Esophagus squamous epithelium (tissue), 5 donors: ENCODE data around the gene STK11. TPM values are rescaled to one million over a fixed set of nuclear protein-coding genes. Genes with fewer than 3 reads are reported as not detected.
A peak's percentile ranks its signal among the peaks of the same experiment; 100 is the strongest.

Experiments used
- DNase-seq: peaks from one replicate; lab custom pipeline; 2025; lab: John Stamatoyannopoulos, UW
- H3K27ac ChIP-seq, 4 donors: fragments of 200-600 bp; sonication (generic); one replicate each; pipeline ENCODE4 v1.5.1; 2016 to 2019; ENCODE audit warnings: mild to moderate bottlenecking in 1 of 4
- H3K27me3 ChIP-seq, 4 donors: fragments of 200-600 bp; sonication (generic); 1 replicate in 3 of 4; 2 replicates in 1 of 4; pipeline versions ENCODE4 v1.5.1 to v1.6.0; 2017 to 2021; ENCODE audit warnings: antibody characterized with exemption in 1 of 4
- H3K36me3 ChIP-seq, 3 donors: fragments of 200-600 bp; sonication (generic); one replicate each; pipeline ENCODE4 v1.5.1; 2016 to 2019
- H3K4me1 ChIP-seq, 3 donors: fragments of 200-600 bp; sonication (generic); one replicate each; pipeline ENCODE4 v1.5.1; 2017 to 2019
- H3K4me3 ChIP-seq, 4 donors: fragments of 200-600 bp; sonication (generic); 1 replicate in 3 of 4; 2 replicates in 1 of 4; pipeline ENCODE4 v1.5.1; 2016 to 2019; ENCODE audit warnings: mild to moderate bottlenecking in 2 of 4, moderate library complexity in 1 of 4
- H3K9me3 ChIP-seq, 3 donors: fragments of 200-600 bp; sonication (generic); one replicate each; pipeline ENCODE4 v1.5.1; 2016 to 2019
- CTCF ChIP-seq, 6 experiments: fragments of 450-650 bp in 4 of 6; fragments of 200-600 bp in 2 of 6; sonication (generic) in 2 of 6; IDR thresholded peaks; one replicate each; pipeline ENCODE4 v1.5.1; 2016 to 2019; ENCODE audit warnings: antibody characterized with exemption in 6 of 6, mild to moderate bottlenecking in 4 of 6, moderate library complexity in 4 of 6
- POLR2A ChIP-seq, 4 donors: fragments of 450-650 bp; IDR thresholded peaks; one replicate each; pipeline ENCODE4 v1.6.1; 2017; ENCODE audit warnings: antibody characterized with exemption in 4 of 4, mild to moderate bottlenecking in 4 of 4, moderate library complexity in 3 of 4
- WGBS, 2 donors: methylation state at CpG; one replicate each; pipeline ENCODE4 v1.1.5; 2018; 5-methylcytosine and 5-hydroxymethylcytosine counted together
- intact Hi-C: fragments of 100-400 bp; cut with DNase I; formaldehyde crosslinking; loops from one replicate; pipeline ENCODE4 v1.15.0; 2022
- total RNA-seq, 4 donors: library from RNA; depleted of rRNA; stranded (reverse); fragments of >200 nt; gene quantifications; one replicate each; pipeline ENCODE4 v1.1.0, GENCODE V29; 2016
- donor health status: DM: yes; HTN: yes; CAD: no.

STK11 gene
- total RNA-seq, 4 donors from 2014 or later, result 59.3 to 68.5 (median 61.6) TPM

GRCh38 chr19:1218751-1219567, 13.4 kb downstream of the STK11 start:
- 85 to 87% methylated on average over 4 to 13 of the region's 37 CpGs for WGBS, 2 donors
- no peaks in the 10 kb centered on the region for H3K9me3 ChIP-seq
- peaks cover 29 to 92% (median 52%) of the 10 kb centered on the region in 3 donors for H3K4me1 ChIP-seq
- H3K27ac ChIP-seq, result peak overlapping the region; percentile 13 to 90 (median 60)
- intact Hi-C loops, result no loop called here
- H3K36me3 ChIP-seq, result peaks cover 27 to 62% (median 32%) of the 10 kb centered on the region in 3 donors
- no peaks in the 10 kb centered on the region for H3K27me3 ChIP-seq
- H3K4me3 ChIP-seq, result no peak overlapping the region
- TF ChIP-seq POLR2A (IDR thresholded peaks at IDR 0.05), result no peak
- TF ChIP-seq CTCF (IDR thresholded peaks at IDR 0.05), result no peak
- DNase-seq, result no peak

GRCh38 chr19:1219786-1220476, 14.4 kb downstream of the STK11 start:
- H3K4me3 ChIP-seq, result no peak overlapping the region
- no peaks in the 10 kb centered on the region for H3K27me3 ChIP-seq
- no peak for DNase-seq
- H3K27ac ChIP-seq, result no peak overlapping the region
- no peak for TF ChIP-seq POLR2A (IDR thresholded peaks at IDR 0.05)
- TF ChIP-seq CTCF (IDR thresholded peaks at IDR 0.05), result no peak
- 86 to 93% methylated on average over 3 to 7 of the region's 19 CpGs for WGBS, 2 donors
- peaks cover 20 to 83% (median 42%) of the 10 kb centered on the region in 3 donors for H3K4me1 ChIP-seq
- H3K36me3 ChIP-seq, result peaks cover 28 to 72% (median 38%) of the 10 kb centered on the region in 3 donors
- no peaks in the 10 kb centered on the region for H3K9me3 ChIP-seq
- intact Hi-C loops, result no loop called here

GRCh38 chr19:1220477-1220930, 14.9 kb downstream of the STK11 start:
- Histone ChIP-seq H3K9me3 (no peaks in the 10 kb centered on the region), H3K27ac (no peak overlapping the region), H3K4me1 (peaks cover 14 to 77% (median 37%) of the 10 kb centered on the region in 3 donors), H3K36me3 (peaks cover 28 to 77% (median 38%) of the 10 kb centered on the region in 3 donors), H3K4me3 (no peak overlapping the region), H3K27me3 (no peaks in the 10 kb centered on the region)
- 77% methylated on average over 12 of the region's 33 CpGs; no CpG with 5 or more reads in 1 of the 2 donors for WGBS, 2 donors
- intact Hi-C loops, result no loop called here
- DNase-seq, result no peak
- TF ChIP-seq CTCF (IDR thresholded peaks at IDR 0.05) (no peak), POLR2A (IDR thresholded peaks at IDR 0.05) (no peak)

- H3K36me3 ChIP-seq, result peaks cover 29 to 85% (median 38%) of the 10 kb centered on the region in 3 donors
- H3K4me3 ChIP-seq, result no peak overlapping the region
- H3K27me3 ChIP-seq, result no peaks in the 10 kb centered on the region
- H3K4me1 ChIP-seq, result peaks cover 8 to 69% (median 29%) of the 10 kb centered on the region in 3 donors
- no peak for DNase-seq
- H3K27ac ChIP-seq, result peak overlapping the region in 1 of 4 donors; percentile 9
- intact Hi-C loops, result no loop called here
- TF ChIP-seq POLR2A (IDR thresholded peaks at IDR 0.05), result no peak
- TF ChIP-seq CTCF (IDR thresholded peaks at IDR 0.05), result peak in 4 of 6 experiments; percentile 37 to 59 (median 53)
- WGBS, 2 donors, result 87 to 89% methylated on average over 4 to 7 of the region's 38 CpGs
- H3K9me3 ChIP-seq, result no peaks in the 10 kb centered on the region
Measured at GRCh38 chr19:1220976-1221903, 15.7 kb downstream of the STK11 start.
